ENCODE results near the gene RNF207. TPM values are rescaled to one million over a fixed set of nuclear protein-coding genes. Genes with fewer than 3 reads are reported as not detected.

RNF207 gene
- total and polyA plus RNA-seq, 2 donors (not counting 3 experiments of a cell fraction or from before 2014, with no cell fraction given), result 3.2 to 8.2 TPM

DNA sequence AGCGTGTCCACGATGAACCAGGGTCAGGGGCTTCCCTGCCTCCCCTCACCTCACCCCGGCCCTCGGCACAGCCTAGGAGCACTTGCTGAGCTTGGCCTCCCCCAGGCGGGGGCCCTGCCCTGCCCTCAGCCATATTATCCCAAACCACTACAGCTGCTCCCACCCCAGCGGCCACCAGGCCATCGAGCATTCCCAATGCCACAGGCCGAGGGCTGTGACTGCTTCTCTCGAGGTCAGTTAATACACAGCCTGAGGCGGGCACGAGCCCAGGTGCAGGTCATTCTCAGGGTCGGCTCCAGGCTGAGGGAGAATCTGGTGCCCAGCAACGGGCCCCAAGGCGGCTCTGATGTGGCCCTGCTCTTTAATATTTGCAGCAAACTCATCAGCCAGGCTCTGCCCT lies 63.4 kb downstream of the RNF207 start:
- no peaks in the 10 kb centered on the region for H3K79me2 ChIP-seq (ENCODE audit: control insufficient read depth, insufficient read depth, low read length)
- no peaks in the 10 kb centered on the region for H3K9me1 ChIP-seq (replicated peaks; ENCODE audit: control insufficient read depth, extremely low read depth, insufficient read depth, low read length)
- CTCF ChIA-PET, result no interaction called here
- TF ChIP-seq JUN (IDR thresholded peaks at IDR 0.05; ENCODE audit: borderline replicate concordance, insufficient read depth, insufficient read length, low read depth) (no peak), POLR2A (IDR thresholded peaks at IDR 0.05; ENCODE audit: low read depth, low read length) (no peak), FOS (IDR thresholded peaks at IDR 0.05; ENCODE audit: borderline replicate concordance, insufficient read depth, low read length) (no peak), MYC (IDR thresholded peaks at IDR 0.05; ENCODE audit: low read depth, low read length) (no peak)
- TF ChIP-seq, protein P1, sequence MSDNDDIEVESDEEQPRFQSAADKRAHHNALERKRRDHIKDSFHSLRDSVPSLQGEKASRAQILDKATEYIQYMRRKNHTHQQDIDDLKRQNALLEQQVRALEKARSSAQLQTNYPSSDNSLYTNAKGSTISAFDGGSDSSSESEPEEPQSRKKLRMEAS (IDR thresholded peaks at IDR 0.05; ENCODE audit: insufficient read depth, insufficient read length), result no peak
- H3K27me3 ChIP-seq (ENCODE audit: control insufficient read depth in 2 of 2, insufficient read depth in 2 of 2, low read length in 2 of 2), result no peaks in the 10 kb centered on the region
- H3K9ac ChIP-seq (replicated peaks; ENCODE audit: extremely low read depth, insufficient read depth, low read length), result no peak overlapping the region
- no peak overlapping the region for H3K27ac ChIP-seq (ENCODE audit: insufficient read depth, low read depth, low read length)
- H3K4me3 ChIP-seq (replicated peaks in 1 of 3; ENCODE audit: insufficient read depth in 1 of 3, low read depth in 1 of 3, low read length in 3 of 3), result no peak overlapping the region
- H3K9me3 ChIP-seq (replicated peaks; ENCODE audit: control insufficient read depth, insufficient read depth, low read length), result no peaks in the 10 kb centered on the region
- DNase-seq (ENCODE audit: low read depth, low spot score), result no peak
- dilution Hi-C loops (cut with MboI; ENCODE audit: extremely low pct_ligation_motif_present, low sequenced_read_pairs), result no loop called here
- H4K20me1 ChIP-seq (replicated peaks; ENCODE audit: control insufficient read depth, extremely low read depth, insufficient read depth, low read length), result no peaks in the 10 kb centered on the region
- BruUV-seq (replicated peaks), result no TSS peak
- POLR2A ChIA-PET, result no interaction called here
- H3K36me3 ChIP-seq (ENCODE audit: control insufficient read depth in 2 of 2, extremely low read depth in 1 of 2, insufficient read depth in 2 of 2, low read length in 2 of 2), result no peaks in the 10 kb centered on the region
- H2AFZ ChIP-seq (ENCODE audit: low read depth, low read length), result no peak overlapping the region
- no peak for FAIRE-seq
- intact Hi-C loops (cut with micrococcal nuclease), result no loop called here
- no peak overlapping the region for H3K4me2 ChIP-seq (ENCODE audit: insufficient read depth, low read length)
- H3K4me1 ChIP-seq (ENCODE audit: control insufficient read depth, extremely low read depth, insufficient read depth, low read length), result no peaks in the 10 kb centered on the region

DNA sequence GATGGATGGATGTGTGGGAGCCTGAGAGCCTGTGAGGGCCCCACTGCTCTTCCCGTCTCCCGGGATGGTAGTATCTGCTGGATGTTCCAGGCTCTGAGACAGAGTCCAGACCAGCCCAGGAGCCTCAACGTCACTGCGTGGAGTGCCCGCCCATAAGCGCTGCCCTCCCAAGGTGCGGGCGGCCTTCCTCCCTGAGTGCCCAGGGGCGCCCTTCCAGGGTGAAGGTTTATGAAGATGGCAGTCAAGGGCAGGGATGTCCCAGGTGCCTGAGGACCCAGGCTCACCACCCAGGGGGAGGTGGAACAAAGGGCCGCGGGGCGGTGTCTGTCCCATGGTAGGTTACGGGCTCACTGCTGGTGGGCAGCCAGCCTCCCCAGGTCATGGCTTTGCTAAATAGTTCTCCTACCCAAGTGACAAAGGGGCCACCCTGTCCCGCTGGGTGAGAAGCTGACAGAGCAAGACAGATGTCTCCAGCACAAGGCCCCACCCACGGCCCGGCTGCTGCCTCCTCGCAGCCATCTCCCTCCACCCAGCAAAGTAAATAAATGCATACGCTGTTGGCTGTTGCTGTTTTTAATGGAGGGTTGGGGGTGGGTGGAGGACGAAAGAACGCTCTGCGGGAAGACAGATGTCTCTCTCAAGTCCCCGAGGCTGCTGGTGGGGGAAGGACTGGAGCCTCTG lies 63.9 kb downstream of the RNF207 start:
- no peak overlapping the region for H2AFZ ChIP-seq (ENCODE audit: low read depth, low read length)
- POLR2A ChIA-PET, result no interaction called here

More for the DNA sequence above, 63.9 kb downstream of the RNF207 start:
- no peaks in the 10 kb centered on the region for H3K27me3 ChIP-seq (ENCODE audit: control insufficient read depth in 2 of 2, insufficient read depth in 2 of 2, low read length in 2 of 2)
- intact Hi-C loops (cut with micrococcal nuclease) (no loop called here), dilution Hi-C loops (cut with MboI; ENCODE audit: extremely low pct_ligation_motif_present, low sequenced_read_pairs) (no loop called here)
- DNase-seq (ENCODE audit: low read depth, low spot score) (no peak), FAIRE-seq (no peak)
- no peak overlapping the region for H3K9ac ChIP-seq (replicated peaks; ENCODE audit: extremely low read depth, insufficient read depth, low read length)
- no peak overlapping the region for H3K27ac ChIP-seq (ENCODE audit: insufficient read depth, low read depth, low read length)
- H3K4me2 ChIP-seq (ENCODE audit: insufficient read depth, low read length), result no peak overlapping the region
- TF ChIP-seq POLR2AphosphoS5 (IDR thresholded peaks at IDR 0.05; ENCODE audit: insufficient read depth, low read depth, low read length) (no peak), EZH2 (IDR thresholded peaks at IDR 0.05; ENCODE audit: borderline replicate concordance, low read depth, low read length, severe bottlenecking) (no peak), JUN (IDR thresholded peaks at IDR 0.05; ENCODE audit: borderline replicate concordance, insufficient read depth, insufficient read length, low read depth) (no peak), GATA2 (IDR thresholded peaks at IDR 0.05; ENCODE audit: insufficient read depth, insufficient read length, low read depth, low read length) (no peak), POLR2A (IDR thresholded peaks at IDR 0.05; ENCODE audit: low read depth, low read length) (no peak), MYC (IDR thresholded peaks at IDR 0.05; ENCODE audit: low read depth, low read length) (no peak), FOS (IDR thresholded peaks at IDR 0.05; ENCODE audit: borderline replicate concordance, insufficient read depth, low read length) (no peak)
- TF ChIP-seq, protein P1 (IDR thresholded peaks at IDR 0.05; ENCODE audit: insufficient read depth, insufficient read length), result no peak
- TF ChIP-seq, protein P2, sequence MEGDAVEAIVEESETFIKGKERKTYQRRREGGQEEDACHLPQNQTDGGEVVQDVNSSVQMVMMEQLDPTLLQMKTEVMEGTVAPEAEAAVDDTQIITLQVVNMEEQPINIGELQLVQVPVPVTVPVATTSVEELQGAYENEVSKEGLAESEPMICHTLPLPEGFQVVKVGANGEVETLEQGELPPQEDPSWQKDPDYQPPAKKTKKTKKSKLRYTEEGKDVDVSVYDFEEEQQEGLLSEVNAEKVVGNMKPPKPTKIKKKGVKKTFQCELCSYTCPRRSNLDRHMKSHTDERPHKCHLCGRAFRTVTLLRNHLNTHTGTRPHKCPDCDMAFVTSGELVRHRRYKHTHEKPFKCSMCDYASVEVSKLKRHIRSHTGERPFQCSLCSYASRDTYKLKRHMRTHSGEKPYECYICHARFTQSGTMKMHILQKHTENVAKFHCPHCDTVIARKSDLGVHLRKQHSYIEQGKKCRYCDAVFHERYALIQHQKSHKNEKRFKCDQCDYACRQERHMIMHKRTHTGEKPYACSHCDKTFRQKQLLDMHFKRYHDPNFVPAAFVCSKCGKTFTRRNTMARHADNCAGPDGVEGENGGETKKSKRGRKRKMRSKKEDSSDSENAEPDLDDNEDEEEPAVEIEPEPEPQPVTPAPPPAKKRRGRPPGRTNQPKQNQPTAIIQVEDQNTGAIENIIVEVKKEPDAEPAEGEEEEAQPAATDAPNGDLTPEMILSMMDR (IDR thresholded peaks at IDR 0.05; ENCODE audit: extremely low read depth in 1 of 2, insufficient read depth in 1 of 2, low read depth in 1 of 2, low read length in 2 of 2), result no peak
- H4K20me1 ChIP-seq (replicated peaks; ENCODE audit: control insufficient read depth, extremely low read depth, insufficient read depth, low read length), result no peaks in the 10 kb centered on the region
- no peaks in the 10 kb centered on the region for H3K36me3 ChIP-seq (ENCODE audit: control insufficient read depth in 2 of 2, extremely low read depth in 1 of 2, insufficient read depth in 2 of 2, low read length in 2 of 2)
- no TSS peak for BruUV-seq (replicated peaks)
- H3K9me1 ChIP-seq (replicated peaks; ENCODE audit: control insufficient read depth, extremely low read depth, insufficient read depth, low read length), result no peaks in the 10 kb centered on the region
- no peaks in the 10 kb centered on the region for H3K4me1 ChIP-seq (ENCODE audit: control insufficient read depth, extremely low read depth, insufficient read depth, low read length)
- CTCF ChIA-PET, result no interaction called here
- H3K4me3 ChIP-seq (replicated peaks in 1 of 3; ENCODE audit: insufficient read depth in 1 of 3, low read depth in 1 of 3, low read length in 3 of 3), result no peak overlapping the region
- H3K79me2 ChIP-seq (ENCODE audit: control insufficient read depth, insufficient read depth, low read length), result no peaks in the 10 kb centered on the region
- H3K9me3 ChIP-seq (replicated peaks; ENCODE audit: control insufficient read depth, insufficient read depth, low read length), result no peaks in the 10 kb centered on the region

Data from endothelial cell of umbilical vein (primary cell).